HG03378 (cell line): Measurements from ENCODE around the gene WNT2B.

Source experiments
- ATAC-seq: cut with Tn5 transposase; IDR thresholded peaks from one replicate; pipeline ENCODE4 v1.9.1; 2021; ENCODE audit warnings: mild to moderate bottlenecking, moderate library complexity; ENCODE audit not compliant: unreplicated experiment

The WNT2B gene

GRCh38 chr1:112504661-112505399 lies 3.9 kb upstream of the WNT2B start:
- no peak for ATAC-seq

- no peak for ATAC-seq
Observed at GRCh38 chr1:112505400-112505785, 3.4 kb upstream of the WNT2B start.

- no peak for ATAC-seq
Observed at GRCh38 chr1:112505878-112506277, 2.9 kb upstream of the WNT2B start.

GRCh38 chr1:112506306-112506705 lies 2.5 kb upstream of the WNT2B start:
- no peak for ATAC-seq

- ATAC-seq = no peak
Observed at GRCh38 chr1:112506731-112507130, 2.0 kb upstream of the WNT2B start.

- no peak for ATAC-seq
Observed at GRCh38 chr1:112507336-112507735, 1.4 kb upstream of the WNT2B start.

GRCh38 chr1:112507921-112508277 lies 866 bp upstream of the WNT2B start:
- ATAC-seq = no peak

GRCh38 chr1:112509005-112509659 lies 367 bp downstream of the WNT2B start:
- ATAC-seq = no peak

GRCh38 chr1:112509660-112510178 lies 954 bp downstream of the WNT2B start:
- no peak for ATAC-seq

GRCh38 chr1:112510340-112510739 lies 1.6 kb downstream of the WNT2B start:
- ATAC-seq = no peak

- ATAC-seq = no peak
Observed at GRCh38 chr1:112511897-112512296, 3.1 kb downstream of the WNT2B start.

GRCh38 chr1:112513112-112513870 lies 4.5 kb downstream of the WNT2B start:
- no peak for ATAC-seq

- no peak for ATAC-seq
Observed at GRCh38 chr1:112514901-112515300, 6.1 kb downstream of the WNT2B start.

- ATAC-seq = no peak
Observed at GRCh38 chr1:112515311-112516009, 6.7 kb downstream of the WNT2B start.

GRCh38 chr1:112516141-112516540 lies 7.4 kb downstream of the WNT2B start:
- no peak for ATAC-seq

GRCh38 chr1:112517231-112517630 lies 8.5 kb downstream of the WNT2B start:
- ATAC-seq = no peak

- ATAC-seq = no peak
Observed at GRCh38 chr1:112517646-112518045, 8.9 kb downstream of the WNT2B start.

- no peak for ATAC-seq
Observed at GRCh38 chr1:112518186-112518585, 9.4 kb downstream of the WNT2B start.

- no peak for ATAC-seq
Observed at GRCh38 chr1:112520166-112520565, 11.4 kb downstream of the WNT2B start.

GRCh38 chr1:112522621-112523020 lies 13.9 kb downstream of the WNT2B start:
- ATAC-seq = no peak

- ATAC-seq = no peak
Observed at GRCh38 chr1:112524251-112524650, 15.5 kb downstream of the WNT2B start.
